ENCODE data around the gene D2HGDH.

Gene D2HGDH

GRCh38 chr2:241701149-241701398 is 33.4 kb upstream of the D2HGDH start:
- TF ChIP-seq CTCF (IDR thresholded peaks at IDR 0.05), result peak; percentile 51; the same call in 1 of the 2 replicates

GRCh38 chr2:241701399-241702154 is 32.9 kb upstream of the D2HGDH start, which contains the start of gene ING5:
TSS of gene ING5 (plus strand) at chr2:241702039. CDS start at chr2:241702066, 27 bp downstream.
- TF ChIP-seq CTCF (IDR thresholded peaks at IDR 0.05), result no peak

- peak; percentile 36 for TF ChIP-seq CTCF (IDR thresholded peaks at IDR 0.05)
These were observed 32.0 kb upstream of the D2HGDH start for GRCh38 chr2:241702155-241703031.

GRCh38 chr2:241703032-241703604 is 31.3 kb upstream of the D2HGDH start:
- no peak for TF ChIP-seq CTCF (IDR thresholded peaks at IDR 0.05)

GRCh38 chr2:241706537-241706936 is 27.9 kb upstream of the D2HGDH start:
- TF ChIP-seq CTCF (IDR thresholded peaks at IDR 0.05), result no peak

- TF ChIP-seq CTCF (IDR thresholded peaks at IDR 0.05), result no peak
These were observed 25.6 kb upstream of the D2HGDH start for GRCh38 chr2:241708879-241709278.

- no peak for TF ChIP-seq CTCF (IDR thresholded peaks at IDR 0.05)
These were observed 15.3 kb upstream of the D2HGDH start for GRCh38 chr2:241719093-241719492.
